Activated CD8-positive, alpha-beta memory T cell treated with anti-CD3 and anti-CD28 coated beads, Interleukin-2, amount 10 ng/mL, durations not matched to agents 7 days and 5 days (primary cell): ENCODE results near the gene ASTN2. TPM values are rescaled to one million over a fixed set of nuclear protein-coding genes. Genes with fewer than 3 reads are reported as not detected.

Experiments
- ATAC-seq: fragments of 150-1000 bp; cut with Tn5 transposase; one replicate; pipeline ENCODE4 v1.10.0; 2021; ENCODE audit warnings: moderate library complexity
- CTCF ChIA-PET: fragments of 350-600 bp; sonication (Branson Sonifier 250); formaldehyde crosslinking; loops from one replicate; lab custom pipeline; 2021; ENCODE audit warnings: antibody characterized with exemption; lab: Charles Lee
- DNase-seq: peaks from one replicate; pipeline ENCODE4 v3.0.0-alpha.2; 2020
- H3K27ac Mint-ChIP-seq: one replicate; pipeline ENCODE4 v1.8.0; 2021; ENCODE audit warnings: mild to moderate bottlenecking, mixed read lengths
- H3K27me3 Mint-ChIP-seq: one replicate; pipeline ENCODE4 v1.8.0; 2021; ENCODE audit warnings: mixed read lengths
- H3K36me3 Mint-ChIP-seq: one replicate; pipeline ENCODE4 v1.8.0; 2021; ENCODE audit warnings: mild to moderate bottlenecking, mixed read lengths
- H3K4me1 Mint-ChIP-seq: one replicate; pipeline ENCODE4 v1.8.0; 2021; ENCODE audit warnings: mixed read lengths
- H3K4me3 Mint-ChIP-seq: one replicate; pipeline ENCODE4 v1.8.0; 2021; ENCODE audit warnings: mild to moderate bottlenecking, moderate library complexity, mixed read lengths
- H3K9me3 Mint-ChIP-seq: one replicate; pipeline ENCODE4 v1.8.0; 2022; ENCODE audit warnings: low read depth, mixed read lengths
- total RNA-seq, 2 experiments: library from RNA; stranded (reverse); gene quantifications; one replicate each; pipeline ENCODE4 v1.2.3, GENCODE V29; 2021

ASTN2 gene
- total RNA-seq, 2 experiments from 2014 or later, result 4.0 to 5.4 TPM

DNA sequence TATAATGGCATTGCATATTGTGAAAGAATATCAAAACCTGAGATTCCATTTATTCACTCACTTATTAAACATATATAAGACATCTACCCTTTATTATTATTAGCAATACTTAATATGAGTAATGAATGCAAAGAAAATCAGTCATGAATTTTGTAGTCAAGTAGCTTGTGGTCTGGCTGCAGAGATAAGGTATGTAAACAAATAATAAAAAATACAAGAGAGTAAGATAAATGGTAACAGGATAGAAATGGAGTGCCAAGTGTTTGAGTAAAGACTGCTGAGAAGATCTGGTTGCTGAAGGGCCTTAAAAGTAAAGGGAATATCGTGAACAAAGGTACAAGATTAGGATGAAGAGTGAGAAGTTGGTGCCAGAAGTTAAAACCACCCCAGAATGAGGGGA lies 709.3 kb downstream of the ASTN2 start:
- DNase-seq (no peak), ATAC-seq (no peak)
- no peak overlapping the region for H3K27ac Mint-ChIP-seq
- H3K36me3 Mint-ChIP-seq, result peaks cover 18% of the 10 kb centered on the region
- no peak overlapping the region for H3K4me3 Mint-ChIP-seq
- no peaks in the 10 kb centered on the region for H3K27me3 Mint-ChIP-seq
- H3K9me3 Mint-ChIP-seq, result peaks cover 3% of the 10 kb centered on the region
- H3K4me1 Mint-ChIP-seq, result peaks cover 18% of the 10 kb centered on the region
- CTCF ChIA-PET, result no interaction called here

DNA sequence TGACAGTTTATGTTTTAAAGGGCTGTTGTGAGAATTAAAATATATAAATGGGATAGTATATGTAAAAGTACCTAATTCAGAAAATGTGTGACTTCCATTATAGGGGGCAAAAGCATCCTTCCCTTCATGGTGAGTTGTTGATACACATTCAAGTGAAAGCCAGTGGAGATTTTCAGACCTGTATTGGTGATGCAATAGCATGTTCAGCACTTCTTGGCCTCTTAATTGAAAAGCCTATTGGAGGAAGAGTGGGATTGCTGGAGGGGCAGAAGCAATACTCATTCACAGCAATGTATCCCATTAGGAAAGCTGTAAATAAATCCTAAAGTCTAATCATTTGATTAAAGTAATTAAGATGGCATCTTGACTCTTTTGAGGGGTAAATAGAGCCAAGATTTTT lies 710.4 kb downstream of the ASTN2 start:
- CTCF ChIA-PET, result no interaction called here
- Mint-ChIP-seq H3K27ac (no peak overlapping the region), H3K4me1 (peaks cover 20% of the 10 kb centered on the region), H3K27me3 (no peaks in the 10 kb centered on the region), H3K4me3 (no peak overlapping the region), H3K36me3 (peaks cover 28% of the 10 kb centered on the region), H3K9me3 (peaks cover 4% of the 10 kb centered on the region)
- no peak for DNase-seq
- ATAC-seq, result no peak

DNA sequence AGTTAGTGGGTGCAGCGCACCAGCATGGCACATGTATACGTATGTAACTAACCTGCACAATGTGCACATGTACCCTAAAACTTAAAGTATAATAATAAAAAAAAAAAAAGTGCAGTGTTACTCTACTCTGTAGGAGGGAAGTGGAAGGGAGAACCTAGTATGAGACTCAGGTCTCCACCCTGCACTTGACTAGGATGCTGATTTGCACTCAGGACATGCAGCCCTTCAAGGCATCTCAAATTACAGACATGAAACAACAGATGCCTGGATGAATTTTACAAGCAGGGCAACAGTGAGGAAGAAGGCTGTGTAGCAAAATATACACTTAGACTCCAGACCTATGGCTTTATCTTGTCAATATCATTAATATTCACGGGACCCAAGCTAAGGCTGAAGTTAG lies 711.2 kb downstream of the ASTN2 start:
- CTCF ChIA-PET, result no interaction called here
- no peak overlapping the region for H3K4me3 Mint-ChIP-seq
- H3K27ac Mint-ChIP-seq, result no peak overlapping the region
- ATAC-seq, result no peak
- H3K9me3 Mint-ChIP-seq, result peaks cover 4% of the 10 kb centered on the region
- peaks cover 37% of the 10 kb centered on the region for H3K36me3 Mint-ChIP-seq
- no peaks in the 10 kb centered on the region for H3K27me3 Mint-ChIP-seq
- peaks cover 20% of the 10 kb centered on the region for H3K4me1 Mint-ChIP-seq
- no peak for DNase-seq

DNA sequence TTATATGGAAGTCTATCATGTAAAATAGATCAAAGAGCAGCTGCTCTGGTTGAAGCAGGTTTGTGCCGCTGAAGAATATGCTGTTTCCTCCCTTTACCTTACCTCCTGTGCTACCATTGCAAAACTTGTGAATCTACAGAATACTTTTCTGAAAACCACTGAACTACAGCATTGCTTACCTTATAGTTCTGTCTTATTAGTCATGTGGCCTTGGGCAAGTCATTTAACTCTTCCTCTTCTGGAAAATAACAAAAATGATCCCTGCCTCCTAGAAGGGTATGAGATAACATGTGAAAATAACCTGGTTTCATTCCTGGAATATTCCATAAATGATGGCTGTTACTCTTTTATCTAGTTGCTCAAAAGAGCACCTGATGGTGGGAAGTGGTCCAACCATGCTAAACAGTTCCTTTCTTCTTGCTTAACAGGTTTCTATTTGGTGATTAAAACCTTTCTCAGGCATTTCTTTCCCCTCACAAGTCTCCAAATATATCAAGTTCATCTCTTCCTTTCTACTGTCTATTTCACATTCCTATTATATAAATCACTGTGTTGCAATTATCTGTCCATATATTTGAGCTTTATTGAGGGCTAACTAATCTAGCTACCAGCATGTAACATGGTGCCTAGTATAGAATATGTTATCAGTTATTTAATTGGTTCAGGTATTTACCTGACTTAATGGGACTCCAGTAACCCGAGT lies 712.8 kb downstream of the ASTN2 start:
- ATAC-seq (no peak), DNase-seq (no peak)
- H3K27me3 Mint-ChIP-seq, result no peaks in the 10 kb centered on the region
- CTCF ChIA-PET, result interaction anchor here (0.7 kb wide), 1 partner anchor 34 kb away, joined by 3 read pairs; no protein-coding TSS in a partner anchor
- no peak overlapping the region for H3K27ac Mint-ChIP-seq
- no peak overlapping the region for H3K4me3 Mint-ChIP-seq
- peaks cover 49% of the 10 kb centered on the region for H3K36me3 Mint-ChIP-seq
- H3K4me1 Mint-ChIP-seq, result peaks cover 20% of the 10 kb centered on the region
- peaks cover 4% of the 10 kb centered on the region for H3K9me3 Mint-ChIP-seq

DNA sequence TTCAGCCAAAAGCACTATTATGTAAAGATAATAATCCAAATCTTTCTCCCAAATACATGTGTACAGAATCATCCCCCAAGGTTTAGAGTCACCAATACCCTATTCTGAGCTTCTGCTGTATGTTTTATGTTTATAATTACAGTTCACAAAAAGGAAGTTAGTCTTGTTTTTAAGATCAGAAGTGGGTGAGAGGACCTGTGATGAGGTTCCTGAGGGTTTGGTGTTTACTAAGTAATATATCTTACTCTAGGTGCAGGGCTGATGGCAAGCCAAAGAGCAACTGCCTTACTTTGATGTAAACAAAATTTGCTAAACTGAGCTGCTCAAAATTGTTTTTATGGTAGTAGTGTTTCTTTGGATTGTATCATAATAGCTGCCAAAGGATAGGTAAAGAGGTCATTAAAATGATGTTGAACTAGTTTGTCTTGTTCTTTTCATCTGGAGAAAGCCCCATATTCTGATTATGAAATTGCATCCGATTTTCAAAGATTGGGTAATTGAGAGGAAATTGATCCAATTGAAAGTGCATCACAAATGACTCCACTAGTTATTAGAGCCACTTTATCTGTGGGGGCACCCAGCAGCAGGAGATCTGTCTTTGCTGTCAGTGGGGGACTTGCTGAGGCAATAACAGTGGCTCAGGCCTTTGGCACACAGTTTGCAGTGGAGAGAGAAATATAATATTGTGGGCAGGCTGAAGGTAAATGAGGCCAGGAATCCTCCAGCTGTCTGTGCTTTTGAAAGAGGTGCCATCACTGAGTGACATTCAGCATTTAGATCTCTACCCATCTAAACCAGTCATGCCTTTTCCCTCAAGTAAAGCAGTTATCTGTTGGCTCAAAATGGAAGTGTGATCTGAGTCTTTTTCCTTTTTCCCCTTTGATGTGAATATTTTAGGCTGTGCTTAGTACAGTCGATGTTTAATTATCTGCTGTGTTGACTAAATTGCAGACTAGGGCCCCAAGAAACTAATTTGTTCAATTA lies 713.7 kb downstream of the ASTN2 start:
- peak; percentile 42 for ATAC-seq
- Mint-ChIP-seq H3K36me3 (peaks cover 51% of the 10 kb centered on the region), H3K9me3 (peaks cover 4% of the 10 kb centered on the region), H3K27me3 (no peaks in the 10 kb centered on the region), H3K27ac (peak overlapping the region; percentile 68), H3K4me1 (peaks cover 20% of the 10 kb centered on the region), H3K4me3 (no peak overlapping the region)
- DNase-seq, result no peak
- CTCF ChIA-PET, result interaction anchor here (0.7 kb wide), 1 partner anchor 35 kb away, joined by 3 read pairs; no protein-coding TSS in a partner anchor

DNA sequence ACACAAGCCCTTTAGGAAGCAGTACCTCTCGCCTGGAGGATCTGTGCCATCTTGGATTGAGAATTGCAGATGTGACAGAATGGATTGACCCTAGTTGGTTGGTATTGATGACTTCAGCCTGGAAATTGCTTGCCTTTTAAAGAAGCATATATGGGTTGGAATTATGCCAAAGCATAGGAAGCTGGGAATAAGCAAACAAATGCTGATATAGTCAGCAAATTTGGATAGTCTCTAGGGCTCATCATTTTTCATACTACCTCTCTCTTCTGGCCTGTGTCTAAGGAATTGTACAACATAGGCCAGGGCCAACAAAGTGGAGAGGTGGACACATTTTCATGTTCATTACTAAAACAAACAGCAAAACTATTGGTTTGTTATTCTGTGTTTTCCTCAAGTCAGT lies 714.6 kb downstream of the ASTN2 start:
- CTCF ChIA-PET, result no interaction called here
- Mint-ChIP-seq H3K36me3 (peaks cover 57% of the 10 kb centered on the region), H3K4me1 (peaks cover 22% of the 10 kb centered on the region), H3K9me3 (peaks cover 4% of the 10 kb centered on the region), H3K27me3 (no peaks in the 10 kb centered on the region), H3K27ac (no peak overlapping the region), H3K4me3 (no peak overlapping the region)
- DNase-seq (no peak), ATAC-seq (no peak)

DNA sequence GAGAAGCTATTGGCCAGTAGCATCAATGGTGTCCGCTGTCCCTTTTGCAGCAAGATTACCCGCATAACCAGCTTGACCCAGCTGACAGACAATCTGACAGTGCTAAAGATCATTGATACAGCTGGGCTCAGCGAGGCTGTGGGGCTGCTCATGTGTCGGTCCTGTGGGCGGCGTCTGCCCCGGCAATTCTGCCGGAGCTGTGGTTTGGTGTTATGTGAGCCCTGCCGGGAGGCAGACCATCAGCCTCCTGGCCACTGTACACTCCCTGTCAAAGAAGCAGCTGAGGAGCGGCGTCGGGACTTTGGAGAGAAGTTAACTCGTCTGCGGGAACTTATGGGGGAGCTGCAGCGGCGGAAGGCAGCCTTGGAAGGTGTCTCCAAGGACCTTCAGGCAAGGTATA lies 717.0 kb downstream of the ASTN2 start:
- Mint-ChIP-seq H3K4me3 (no peak overlapping the region), H3K27ac (no peak overlapping the region), H3K4me1 (peaks cover 24% of the 10 kb centered on the region), H3K36me3 (peaks cover 65% of the 10 kb centered on the region), H3K9me3 (peaks cover 4% of the 10 kb centered on the region), H3K27me3 (no peaks in the 10 kb centered on the region)
- ATAC-seq (no peak), DNase-seq (no peak)
- CTCF ChIA-PET, result no interaction called here

DNA sequence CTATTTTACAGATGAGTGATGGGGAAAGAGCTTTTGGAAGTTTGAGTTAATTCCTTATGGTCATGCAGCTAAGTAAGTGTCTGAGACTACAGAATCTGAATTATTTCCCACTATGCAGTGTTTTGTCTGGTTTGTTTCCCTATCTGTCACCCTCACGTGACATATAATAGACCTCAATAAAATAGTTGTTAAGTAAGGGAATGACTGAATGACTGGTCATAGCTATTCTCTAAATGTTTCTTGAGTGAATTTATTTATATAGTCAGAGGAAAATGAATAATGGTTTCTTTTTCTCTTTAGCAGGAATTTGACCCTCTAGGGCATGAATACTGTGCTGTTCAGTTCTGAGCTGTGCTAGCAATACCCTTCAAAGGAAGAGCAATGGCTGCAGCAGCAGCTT lies 717.5 kb downstream of the ASTN2 start:
- Mint-ChIP-seq H3K4me3 (no peak overlapping the region), H3K9me3 (peaks cover 4% of the 10 kb centered on the region)
- CTCF ChIA-PET, result no interaction called here

DNA sequence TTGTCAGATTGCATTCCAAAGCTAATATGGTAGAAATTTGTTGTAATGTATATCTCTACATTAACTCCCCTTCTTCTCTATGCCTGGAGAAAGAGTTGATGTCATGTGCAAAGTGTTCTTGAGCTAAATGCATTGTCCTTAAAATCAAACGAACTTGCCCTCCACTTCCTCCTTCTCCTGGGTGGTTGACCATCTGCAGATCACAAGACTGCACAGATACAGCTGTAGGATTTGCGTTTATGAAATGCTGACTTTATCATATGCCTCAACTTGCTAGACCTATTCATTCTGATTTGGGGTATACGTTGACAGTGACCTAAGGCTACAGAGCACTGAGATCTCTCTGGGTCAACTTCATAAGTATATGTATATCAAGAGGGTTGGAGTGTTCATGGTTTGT lies 719.4 kb downstream of the ASTN2 start:
- DNase-seq (no peak), ATAC-seq (no peak)
- CTCF ChIA-PET, result no interaction called here
- H3K27me3 Mint-ChIP-seq, result no peaks in the 10 kb centered on the region
- no peak overlapping the region for H3K4me3 Mint-ChIP-seq
- H3K4me1 Mint-ChIP-seq, result peaks cover 18% of the 10 kb centered on the region
- H3K27ac Mint-ChIP-seq, result no peak overlapping the region
- H3K9me3 Mint-ChIP-seq, result peaks cover 2% of the 10 kb centered on the region
- peaks cover 47% of the 10 kb centered on the region for H3K36me3 Mint-ChIP-seq

More for the DNA sequence above, 717.5 kb downstream of the ASTN2 start:
- H3K27ac Mint-ChIP-seq, result no peak overlapping the region
- peaks cover 27% of the 10 kb centered on the region for H3K4me1 Mint-ChIP-seq
- H3K36me3 Mint-ChIP-seq, result peaks cover 62% of the 10 kb centered on the region
- ATAC-seq (no peak), DNase-seq (no peak)
- no peaks in the 10 kb centered on the region for H3K27me3 Mint-ChIP-seq

DNA sequence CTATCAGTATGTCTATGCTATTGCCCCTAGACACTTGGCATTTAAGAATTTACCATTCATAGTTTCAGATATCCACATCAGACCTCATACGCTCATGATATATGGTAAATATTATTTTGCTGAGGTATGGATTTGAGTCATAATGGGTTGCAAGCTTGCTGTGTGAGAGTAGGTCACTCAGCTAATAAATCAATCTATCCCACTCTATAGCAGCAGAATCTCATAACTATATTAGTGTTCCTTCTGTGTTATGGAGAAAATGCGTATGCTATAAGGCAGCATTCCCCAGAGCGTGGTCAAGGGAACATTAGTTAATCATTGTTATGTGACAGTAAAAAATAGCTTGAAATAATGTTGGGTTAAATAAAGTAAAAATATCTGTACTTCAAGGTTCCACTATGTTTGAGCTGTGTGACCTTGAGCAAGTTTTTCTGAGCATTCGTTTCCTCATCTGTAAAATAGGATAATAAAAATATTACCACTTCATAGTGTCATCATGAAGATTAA lies 720.0 kb downstream of the ASTN2 start:
- DNase-seq (no peak), ATAC-seq (no peak)
- H3K4me3 Mint-ChIP-seq, result no peak overlapping the region
- H3K27me3 Mint-ChIP-seq, result no peaks in the 10 kb centered on the region
- CTCF ChIA-PET, result no interaction called here
- H3K27ac Mint-ChIP-seq, result no peak overlapping the region
- H3K9me3 Mint-ChIP-seq, result no peaks in the 10 kb centered on the region
- H3K36me3 Mint-ChIP-seq, result peaks cover 41% of the 10 kb centered on the region
- H3K4me1 Mint-ChIP-seq, result peaks cover 17% of the 10 kb centered on the region

DNA sequence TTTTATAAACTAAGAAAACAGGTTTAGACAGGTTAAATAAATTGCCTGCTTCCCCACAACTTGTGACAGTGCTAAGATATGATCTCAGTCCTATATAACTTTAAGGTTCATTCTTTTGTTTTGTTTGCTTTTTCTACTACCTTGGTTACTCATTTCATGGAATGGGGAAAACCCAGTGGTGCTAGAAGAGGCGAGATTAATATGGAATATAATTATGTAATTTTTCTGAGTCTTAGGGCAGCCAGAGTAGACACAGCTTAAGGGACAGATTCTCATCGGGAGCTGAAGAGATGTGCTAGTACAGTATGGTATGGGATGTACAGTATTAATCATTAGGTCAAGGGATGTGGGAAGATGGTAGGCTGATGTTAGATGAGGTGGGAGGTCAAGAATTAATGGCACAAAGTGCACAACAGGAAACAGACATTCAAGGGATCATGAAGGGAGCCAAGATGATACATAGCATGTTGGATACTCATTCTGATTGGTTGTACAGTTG lies 721.6 kb downstream of the ASTN2 start:
- H3K27ac Mint-ChIP-seq, result no peak overlapping the region
- CTCF ChIA-PET, result no interaction called here
- no peak overlapping the region for H3K4me3 Mint-ChIP-seq
- H3K27me3 Mint-ChIP-seq, result no peaks in the 10 kb centered on the region
- no peak for ATAC-seq
- peaks cover 30% of the 10 kb centered on the region for H3K4me1 Mint-ChIP-seq
- peaks cover 25% of the 10 kb centered on the region for H3K36me3 Mint-ChIP-seq
- DNase-seq, result no peak
- no peaks in the 10 kb centered on the region for H3K9me3 Mint-ChIP-seq

DNA sequence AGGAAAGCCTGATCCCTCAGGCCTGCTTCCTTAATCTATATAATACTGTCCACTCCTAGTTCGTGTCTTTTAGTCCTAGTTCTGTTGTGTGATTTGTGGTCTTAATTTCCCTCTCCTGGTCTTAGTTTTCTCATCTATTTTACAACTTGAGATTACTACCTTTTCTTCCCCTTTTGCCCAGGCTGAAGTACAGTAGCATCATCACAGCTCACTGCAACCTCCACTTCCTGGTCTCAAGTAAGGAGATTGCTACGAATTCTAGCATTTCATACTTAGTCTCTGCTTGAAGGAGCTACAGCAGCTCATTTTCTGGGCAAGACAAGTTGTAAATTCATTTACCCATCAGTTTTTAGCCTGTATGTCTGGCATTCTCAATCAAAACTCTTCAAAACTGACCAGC lies 722.2 kb downstream of the ASTN2 start:
- DNase-seq, result no peak

DNA sequence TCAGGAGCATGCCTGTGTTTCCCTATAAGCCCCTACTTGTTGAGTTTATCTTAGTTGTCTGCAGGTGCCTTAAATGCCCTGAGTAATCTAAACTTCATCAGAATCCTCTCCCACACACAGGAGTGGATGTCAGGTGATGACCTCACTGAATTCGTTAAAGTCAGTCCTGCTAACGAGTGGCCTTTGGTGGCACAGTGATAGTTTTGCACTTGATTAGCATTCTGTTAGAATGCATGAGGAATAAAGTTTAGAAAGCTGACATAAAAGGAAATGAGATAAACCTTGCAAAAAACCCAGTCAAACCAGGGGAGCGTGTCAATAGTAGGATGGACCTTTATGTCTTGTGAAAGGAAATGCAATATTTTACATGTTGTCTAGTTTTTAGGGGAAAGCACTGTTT lies 723.2 kb downstream of the ASTN2 start:
- DNase-seq (no peak), ATAC-seq (no peak)
- H3K4me1 Mint-ChIP-seq, result peaks cover 42% of the 10 kb centered on the region
- H3K4me3 Mint-ChIP-seq, result no peak overlapping the region
- H3K27ac Mint-ChIP-seq, result no peak overlapping the region
- no peaks in the 10 kb centered on the region for H3K9me3 Mint-ChIP-seq
- no peaks in the 10 kb centered on the region for H3K27me3 Mint-ChIP-seq
- peaks cover 17% of the 10 kb centered on the region for H3K36me3 Mint-ChIP-seq
- CTCF ChIA-PET, result no interaction called here

More for the DNA sequence above, 722.2 kb downstream of the ASTN2 start:
- peaks cover 18% of the 10 kb centered on the region for H3K36me3 Mint-ChIP-seq
- CTCF ChIA-PET, result no interaction called here
- H3K27ac Mint-ChIP-seq, result no peak overlapping the region
- H3K9me3 Mint-ChIP-seq, result no peaks in the 10 kb centered on the region
- no peak overlapping the region for H3K4me3 Mint-ChIP-seq
- ATAC-seq, result no peak
- H3K27me3 Mint-ChIP-seq, result no peaks in the 10 kb centered on the region
- H3K4me1 Mint-ChIP-seq, result peaks cover 37% of the 10 kb centered on the region
